Endothelial cell of umbilical vein (primary cell): ENCODE data around the gene FAM78A. TPM values are rescaled to one million over a fixed set of nuclear protein-coding genes. Genes with fewer than 3 reads are reported as not detected.

Experiments
- BruUV-seq: library from RNA; stranded (reverse); fragments of 400-500 nt; replicated peaks from 2 replicates; lab custom pipeline; 2021; lab: Mats Ljungman, UMichigan
- CTCF ChIA-PET: fragments of 300-600, 350-600 bp; sonication (Branson Sonifier 250); formaldehyde crosslinking; loops from one replicate; lab custom pipeline; 2021; ENCODE audit warnings: antibody characterized with exemption, inconsistent platforms; lab: Charles Lee
- POLR2A ChIA-PET: fragments of 300-600, 350-600 bp; sonication (Branson Sonifier 250); formaldehyde crosslinking; loops from one replicate; lab custom pipeline; 2021; ENCODE audit warnings: antibody characterized with exemption, inconsistent platforms; lab: Charles Lee
- DNase-seq: peaks from one replicate; pipeline ENCODE4 v3.0.0-alpha.2; 2011; ENCODE audit warnings: low read depth, low spot score
- FAIRE-seq: peaks from 2 replicates; lab custom pipeline; 2011; peaks lifted over from hg19 to GRCh38; lab: Jason Lieb, UNC
- H2AFZ ChIP-seq: 2 replicates; pipeline ENCODE4 v1.6.0; 2012; ENCODE audit warnings: low read depth, low read length, control low read depth, inconsistent platforms
- H3K27ac ChIP-seq: 2 replicates; pipeline ENCODE4 v1.5.1; 2011; ENCODE audit warnings: low read depth, mild to moderate bottlenecking, control low read depth, low read length, moderate library complexity; ENCODE audit not compliant: insufficient read depth
- H3K27me3 ChIP-seq, 2 experiments: 2 replicates each; pipeline versions ENCODE4 v1.6.0 to v1.6.1; 2011; ENCODE audit warnings: low read length in 2 of 2, mixed read lengths in 1 of 2; ENCODE audit not compliant: control insufficient read depth in 2 of 2, insufficient read depth in 2 of 2
- H3K36me3 ChIP-seq, 2 experiments: 2 replicates in 1 of 2; 3 replicates in 1 of 2; pipeline ENCODE4 v1.5.1; 2011; ENCODE audit warnings: low read length in 2 of 2, mild to moderate bottlenecking in 1 of 2, moderate library complexity in 1 of 2; ENCODE audit not compliant: control insufficient read depth in 2 of 2, insufficient read depth in 2 of 2; ENCODE audit errors: extremely low read depth in 1 of 2
- H3K4me1 ChIP-seq: 3 replicates; pipeline ENCODE4 v1.5.1; 2011; ENCODE audit warnings: mild to moderate bottlenecking, low read length; ENCODE audit not compliant: control insufficient read depth, insufficient read depth; ENCODE audit errors: extremely low read depth
- H3K4me2 ChIP-seq: 2 replicates; pipeline ENCODE4 v1.6.1; 2011; ENCODE audit warnings: low read length, control low read depth, mixed read lengths; ENCODE audit not compliant: insufficient read depth
- H3K4me3 ChIP-seq, 3 experiments: fragments of 200-600 bp in 1 of 3; sonication (generic), shearing (Covaris generic) in 1 of 3; replicated peaks in 1 of 3; 2 replicates each; pipeline ENCODE4 v1.5.1; 2011 to 2016; ENCODE audit warnings: control low read depth in 3 of 3, low read length in 3 of 3, mild to moderate bottlenecking in 2 of 3, inconsistent platforms in 1 of 3, low read depth in 1 of 3, moderate library complexity in 1 of 3; ENCODE audit not compliant: insufficient read depth in 1 of 3
- H3K79me2 ChIP-seq: 2 replicates; pipeline ENCODE4 v1.6.0; 2012; ENCODE audit warnings: low read length, inconsistent platforms; ENCODE audit not compliant: control insufficient read depth, insufficient read depth
- H3K9ac ChIP-seq: replicated peaks from 2 replicates; pipeline ENCODE3; 2011; ENCODE audit warnings: low read length, control low read depth; ENCODE audit not compliant: insufficient read depth; ENCODE audit errors: extremely low read depth
- H3K9me1 ChIP-seq: replicated peaks from 3 replicates; pipeline ENCODE4 v1.6.0; 2011; ENCODE audit warnings: mild to moderate bottlenecking, low read length; ENCODE audit not compliant: control insufficient read depth, insufficient read depth; ENCODE audit errors: extremely low read depth
- H3K9me3 ChIP-seq: replicated peaks from 2 replicates; pipeline ENCODE4 v1.5.1; 2012; ENCODE audit warnings: low read length, inconsistent platforms; ENCODE audit not compliant: control insufficient read depth, insufficient read depth
- H4K20me1 ChIP-seq: replicated peaks from 2 replicates; pipeline ENCODE3; 2011; ENCODE audit warnings: mild to moderate bottlenecking, low read length; ENCODE audit not compliant: control insufficient read depth, insufficient read depth; ENCODE audit errors: extremely low read depth
- CTCF ChIP-seq, 2 donors: IDR thresholded peaks; 1 replicate in 1 of 2; 2 replicates in 1 of 2; pipeline ENCODE4 v1.5.1; 2011; ENCODE audit warnings: low read length in 2 of 2, mild to moderate bottlenecking in 2 of 2, moderate library complexity in 2 of 2, control low read depth in 1 of 2, inconsistent platforms in 1 of 2, low read depth in 1 of 2; ENCODE audit not compliant: insufficient read depth in 1 of 2; ENCODE audit errors: extremely low read depth in 1 of 2
- EZH2 ChIP-seq: IDR thresholded peaks from 2 replicates; pipeline ENCODE4 v1.6.1; 2012; ENCODE audit warnings: borderline replicate concordance, low read depth, mild to moderate bottlenecking, moderate library complexity, low read length, inconsistent platforms; ENCODE audit not compliant: severe bottlenecking
- GATA2 ChIP-seq: IDR thresholded peaks from 2 replicates; pipeline ENCODE4 v1.7.0; 2011; ENCODE audit warnings: low read depth, mild to moderate bottlenecking, moderate library complexity, mixed read lengths, low read length; ENCODE audit not compliant: insufficient read length, insufficient read depth
- JUN ChIP-seq: IDR thresholded peaks from 2 replicates; pipeline ENCODE4 v1.6.1; 2011; ENCODE audit warnings: borderline replicate concordance, low read depth; ENCODE audit not compliant: insufficient read length, insufficient read depth
- POLR2AphosphoS5 ChIP-seq: IDR thresholded peaks from 2 replicates; pipeline ENCODE4 v1.6.1; 2012; ENCODE audit warnings: low read depth, mild to moderate bottlenecking, control low read depth, low read length, moderate library complexity; ENCODE audit not compliant: insufficient read depth
- dilution Hi-C: fragments of 300-500 bp; cut with MboI; formaldehyde crosslinking; loops from one replicate; pipeline ENCODE4 v1.15.0; 2019; ENCODE audit warnings: low sequenced_read_pairs; ENCODE audit not compliant: extremely low pct_ligation_motif_present
- intact Hi-C: fragments of 100-400 bp; cut with micrococcal nuclease; formaldehyde crosslinking; loops from one replicate; pipeline ENCODE4 v1.10.0; 2022
- polyA plus RNA-seq, 4 experiments: library from polyadenylated mRNA; depleted of rRNA in 3 of 4; stranded (reverse) in 3 of 4; unstranded in 1 of 4; fragments of >200 nt; gene quantifications; 2 replicates each; pipeline versions ENCODE4 v1.2.1 to v1.2.3, GENCODE V29; 2011 to 2012; ENCODE audit warnings: missing spikeins in 1 of 4
- total RNA-seq: library from RNA; stranded (reverse); gene quantifications from 2 replicates; pipeline ENCODE4 v1.2.3, GENCODE V29; 2021

The FAM78A gene
- total and polyA plus RNA-seq, 2 donors (not counting 3 experiments of a cell fraction or from before 2014, with no cell fraction given), result 34.0 to 37.4 TPM

DNA sequence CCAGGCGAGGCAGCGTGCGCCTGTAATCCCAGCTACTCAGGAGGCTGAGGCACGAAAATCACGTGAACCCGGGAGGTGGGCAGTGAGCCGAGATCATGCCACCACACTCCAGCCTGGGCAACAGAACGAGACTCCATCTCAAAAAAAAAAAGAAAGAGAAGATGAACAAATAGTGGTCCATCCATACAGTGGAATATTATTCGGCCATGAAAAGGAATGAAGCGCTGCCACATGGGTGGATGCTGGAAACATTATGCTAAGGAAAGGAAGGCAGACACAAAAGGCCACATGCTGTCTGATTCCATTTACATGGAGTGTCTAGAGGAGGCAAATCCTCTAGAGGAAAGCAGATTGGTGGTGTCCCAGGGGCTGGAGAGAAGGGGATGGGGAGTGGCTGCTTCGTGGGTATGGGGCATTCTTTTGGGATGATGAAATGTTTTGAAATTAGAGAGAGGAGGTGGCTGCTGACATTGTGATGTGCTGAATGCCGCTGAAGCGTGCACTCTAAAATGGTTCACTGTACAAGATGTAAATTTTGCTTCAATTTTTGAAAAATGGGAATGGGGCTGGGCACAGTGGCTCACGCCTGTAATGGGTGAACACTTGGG lies 30.2 kb upstream of the FAM78A start:
- Histone ChIP-seq H3K27me3 (no peaks in the 10 kb centered on the region), H3K4me1 (no peaks in the 10 kb centered on the region), H3K27ac (no peak overlapping the region), H4K20me1 (no peaks in the 10 kb centered on the region), H3K9me1 (no peaks in the 10 kb centered on the region), H3K4me2 (no peak overlapping the region), H3K79me2 (no peaks in the 10 kb centered on the region), H3K9ac (no peak overlapping the region), H2AFZ (no peak overlapping the region), H3K4me3 (no peak overlapping the region), H3K9me3 (no peaks in the 10 kb centered on the region), H3K36me3 (no peaks in the 10 kb centered on the region)
- dilution Hi-C loops (no loop called here), intact Hi-C loops (no loop called here)
- no TSS peak for BruUV-seq
- no peak for DNase-seq
- no peak for TF ChIP-seq JUN
- TF ChIP-seq EZH2, result no peak
- TF ChIP-seq GATA2, result no peak
- no peak for TF ChIP-seq POLR2AphosphoS5
- TF ChIP-seq CTCF (IDR thresholded peaks at IDR 0.05; ENCODE audit: extremely low read depth in 1 of 2, insufficient read depth in 1 of 2, low read depth in 1 of 2, low read length in 2 of 2), result no peak
- ChIA-PET POLR2A (no interaction called here), CTCF (no interaction called here)
- FAIRE-seq, result no peak
